GM10248 (cell line): Measurements from ENCODE around the gene C10orf120.
A peak's percentile ranks its signal among the peaks of the same experiment; 100 is the strongest.

Source experiments
- CTCF ChIA-PET: fragments of 300-600 bp; sonication (Branson Sonifier 250); formaldehyde crosslinking; extraction: SDS; loops from one replicate; lab custom pipeline; 2021; ENCODE audit warnings: antibody characterized with exemption; lab: Yijun Ruan, JAX
- POLR2A ChIA-PET: fragments of 350-650 bp; sonication (Branson Sonifier 250); formaldehyde crosslinking; extraction: SDS; loops from one replicate; lab custom pipeline; 2020; ENCODE audit warnings: antibody characterized with exemption; lab: Yijun Ruan, JAX
- DNase-seq: peaks from one replicate; pipeline ENCODE4 v3.0.0; 2012; ENCODE audit errors: extremely low spot score
- CTCF ChIP-seq: IDR thresholded peaks from 2 replicates; pipeline ENCODE4 v1.5.1; 2012; ENCODE audit warnings: mild to moderate bottlenecking, low read depth; ENCODE audit errors: extremely low read depth, missing control alignments, control extremely low read depth

Gene C10orf120

GRCh38 chr10:122648599-122649428 lies 50.8 kb downstream of the C10orf120 start:
- DNase-seq = peak; percentile 45
- ChIA-PET POLR2A (no interaction called here), CTCF (interaction anchor here (0.7 to 5.3 kb wide), 25 partner anchors 9 to 1137 kb away, joined by 3 to 50 read pairs (median 4); a partner anchor contains a TSS)
- peak; percentile 77 for TF ChIP-seq CTCF
